Omental fat pad (tissue), 4 donors: ENCODE data around the gene CTU2. TPM values are rescaled to one million over a fixed set of nuclear protein-coding genes. Genes with fewer than 3 reads are reported as not detected.

Experiments
- ATAC-seq: fragments of 150-250 bp; one replicate; pipeline ENCODE4 v1.9.1; 2016; ENCODE audit warnings: mild to moderate bottlenecking, moderate library complexity; ENCODE audit not compliant: low FRiP score
- DNase-seq: peaks from one replicate; pipeline ENCODE4 v3.0.0-alpha.2; 2019; ENCODE audit warnings: low spot score
- total RNA-seq, 4 donors: library from RNA; depleted of rRNA; stranded (reverse); fragments of >200 nt; gene quantifications; one replicate each; pipeline ENCODE4 v1.1.0, GENCODE V29; 2016
- TF ChIP-seq, protein P1 (sequence below), 3 donors: fragments of 450-650 bp; IDR thresholded peaks; one replicate each; pipeline ENCODE4 v1.5.1; 2016 to 2017; ENCODE audit warnings: antibody characterized with exemption in 3 of 3, mild to moderate bottlenecking in 3 of 3, moderate library complexity in 2 of 3

Gene CTU2
- total RNA-seq, 4 donors from 2014 or later = 6.8 to 23.7 (median 10.2) TPM

DNA sequence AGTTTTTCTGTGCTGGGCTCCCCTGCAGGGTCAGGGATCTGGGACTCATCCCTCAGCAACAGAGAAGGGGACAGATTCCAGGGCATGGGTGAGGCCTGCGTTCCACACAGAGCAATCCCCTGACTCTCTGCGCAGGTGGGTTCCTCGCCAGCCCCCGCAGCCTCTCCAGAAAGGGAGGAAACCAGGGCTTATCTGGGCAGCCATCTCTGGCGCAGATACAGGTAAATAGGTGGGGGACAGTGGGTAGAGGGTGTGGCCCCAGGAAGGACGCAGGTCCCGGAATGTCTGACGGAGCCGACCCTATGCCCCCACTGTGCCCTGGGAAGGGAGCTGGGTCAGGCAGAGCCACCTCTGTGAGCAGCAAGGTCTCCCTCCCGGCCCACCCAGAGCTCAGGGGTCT is 55.5 kb downstream of the CTU2 start:
- no peak for ATAC-seq
- TF ChIP-seq, protein P1, sequence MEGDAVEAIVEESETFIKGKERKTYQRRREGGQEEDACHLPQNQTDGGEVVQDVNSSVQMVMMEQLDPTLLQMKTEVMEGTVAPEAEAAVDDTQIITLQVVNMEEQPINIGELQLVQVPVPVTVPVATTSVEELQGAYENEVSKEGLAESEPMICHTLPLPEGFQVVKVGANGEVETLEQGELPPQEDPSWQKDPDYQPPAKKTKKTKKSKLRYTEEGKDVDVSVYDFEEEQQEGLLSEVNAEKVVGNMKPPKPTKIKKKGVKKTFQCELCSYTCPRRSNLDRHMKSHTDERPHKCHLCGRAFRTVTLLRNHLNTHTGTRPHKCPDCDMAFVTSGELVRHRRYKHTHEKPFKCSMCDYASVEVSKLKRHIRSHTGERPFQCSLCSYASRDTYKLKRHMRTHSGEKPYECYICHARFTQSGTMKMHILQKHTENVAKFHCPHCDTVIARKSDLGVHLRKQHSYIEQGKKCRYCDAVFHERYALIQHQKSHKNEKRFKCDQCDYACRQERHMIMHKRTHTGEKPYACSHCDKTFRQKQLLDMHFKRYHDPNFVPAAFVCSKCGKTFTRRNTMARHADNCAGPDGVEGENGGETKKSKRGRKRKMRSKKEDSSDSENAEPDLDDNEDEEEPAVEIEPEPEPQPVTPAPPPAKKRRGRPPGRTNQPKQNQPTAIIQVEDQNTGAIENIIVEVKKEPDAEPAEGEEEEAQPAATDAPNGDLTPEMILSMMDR (IDR thresholded peaks at IDR 0.05) = no peak
- DNase-seq = no peak

DNA sequence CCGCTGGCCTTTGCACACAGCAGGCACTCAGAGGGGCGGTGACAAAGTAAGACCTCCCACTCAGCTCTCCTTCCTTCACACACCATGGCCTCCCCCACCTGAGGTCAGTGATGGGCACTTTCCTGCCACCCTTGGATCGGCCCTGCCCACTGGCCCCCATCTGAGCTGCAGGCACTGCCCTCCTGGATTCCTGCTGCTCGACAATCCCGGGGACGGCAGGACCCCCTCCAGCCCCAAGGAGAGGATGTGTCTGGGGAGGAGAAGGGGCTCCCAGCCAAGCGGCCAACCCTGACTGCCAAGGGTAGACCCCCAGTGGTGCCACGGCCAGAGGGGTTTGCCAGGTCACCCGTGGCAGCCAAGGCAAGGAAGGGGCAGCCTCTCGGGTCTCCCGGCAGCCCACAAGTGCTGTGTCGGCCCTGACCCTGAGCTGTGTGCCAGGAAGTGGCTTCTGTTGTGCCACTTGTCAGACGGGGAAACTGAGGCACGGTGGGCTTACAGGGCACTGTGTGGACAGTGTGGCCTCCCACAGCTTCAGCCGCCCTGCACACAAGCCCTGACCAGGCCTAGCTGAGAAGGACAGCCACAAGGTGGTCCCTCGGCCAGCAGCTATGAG is 56.1 kb downstream of the CTU2 start:
- no peak for DNase-seq
- TF ChIP-seq, protein P1 (IDR thresholded peaks at IDR 0.05) = no peak
- ATAC-seq = no peak

DNA sequence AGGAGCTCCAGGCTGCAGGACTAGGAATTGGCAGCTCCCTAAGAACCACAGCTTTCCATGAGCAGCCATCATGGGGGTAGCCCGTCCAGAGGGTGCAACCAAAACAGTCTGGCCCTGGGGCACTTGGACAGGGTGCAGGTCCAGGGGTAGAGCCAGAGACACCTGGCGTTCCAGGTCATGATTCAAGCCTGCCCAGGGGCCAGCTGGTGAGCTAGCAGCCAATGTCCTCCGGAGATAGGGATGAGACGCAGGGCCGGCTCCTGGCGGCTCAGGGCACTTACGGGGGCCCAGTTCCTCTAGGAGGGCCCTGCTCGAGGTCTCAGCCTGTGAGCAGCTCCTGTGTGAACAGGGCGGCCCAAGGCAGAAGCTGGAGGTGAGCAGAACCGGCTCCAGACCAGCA is 56.6 kb downstream of the CTU2 start:
- ATAC-seq (no peak), DNase-seq (no peak)
- TF ChIP-seq, protein P1 (IDR thresholded peaks at IDR 0.05) = no peak

DNA sequence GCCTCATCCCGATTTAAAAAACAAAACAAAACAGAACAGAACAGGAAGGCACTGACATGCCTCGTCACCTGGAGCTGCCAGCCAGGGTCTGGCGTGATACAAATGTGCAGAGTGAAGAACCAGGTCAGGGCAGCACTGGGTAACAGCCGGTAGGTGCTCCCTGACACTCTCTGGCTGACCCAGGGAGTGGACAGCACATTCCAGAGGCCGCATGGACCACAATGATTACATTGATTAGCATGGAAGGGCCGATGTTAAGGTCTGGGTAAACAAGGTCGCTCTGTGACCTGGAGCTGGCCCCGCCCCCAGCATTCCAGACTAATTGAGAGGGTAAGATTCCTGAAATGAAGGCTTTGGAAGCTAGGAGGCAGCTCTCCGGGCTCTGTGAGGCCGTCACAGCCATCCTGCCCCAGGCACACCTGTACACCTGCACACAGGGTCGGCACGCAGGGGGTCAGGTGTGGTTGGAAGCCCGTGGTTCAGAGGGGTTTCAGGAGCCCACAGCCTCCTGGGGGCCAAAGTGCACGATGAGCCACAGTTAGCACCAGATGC is 57.3 kb downstream of the CTU2 start:
- ATAC-seq (no peak), DNase-seq (no peak)
- TF ChIP-seq, protein P1 (IDR thresholded peaks at IDR 0.05) = no peak

DNA sequence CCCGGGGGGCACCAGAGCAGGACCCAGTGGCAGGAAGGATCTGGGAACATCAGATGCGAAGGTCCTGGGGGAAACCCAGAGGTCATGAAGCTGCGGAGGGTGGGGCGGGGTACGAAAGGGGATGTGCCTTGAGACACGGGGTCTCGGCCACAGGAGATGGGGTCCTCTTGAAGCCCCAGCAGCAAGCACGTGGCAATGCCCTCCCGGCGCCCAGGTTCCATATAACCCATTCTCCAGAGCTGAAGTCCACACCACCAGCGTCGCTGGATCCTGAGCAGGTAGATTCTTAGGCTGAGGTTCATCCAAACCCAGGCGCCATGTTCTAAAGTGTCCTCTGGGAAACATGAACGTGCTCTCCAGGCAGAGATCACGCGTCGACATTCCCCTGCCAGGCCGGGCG is 57.8 kb downstream of the CTU2 start:
- DNase-seq = no peak
- TF ChIP-seq, protein P1 (IDR thresholded peaks at IDR 0.05) = no peak
- ATAC-seq = no peak

DNA sequence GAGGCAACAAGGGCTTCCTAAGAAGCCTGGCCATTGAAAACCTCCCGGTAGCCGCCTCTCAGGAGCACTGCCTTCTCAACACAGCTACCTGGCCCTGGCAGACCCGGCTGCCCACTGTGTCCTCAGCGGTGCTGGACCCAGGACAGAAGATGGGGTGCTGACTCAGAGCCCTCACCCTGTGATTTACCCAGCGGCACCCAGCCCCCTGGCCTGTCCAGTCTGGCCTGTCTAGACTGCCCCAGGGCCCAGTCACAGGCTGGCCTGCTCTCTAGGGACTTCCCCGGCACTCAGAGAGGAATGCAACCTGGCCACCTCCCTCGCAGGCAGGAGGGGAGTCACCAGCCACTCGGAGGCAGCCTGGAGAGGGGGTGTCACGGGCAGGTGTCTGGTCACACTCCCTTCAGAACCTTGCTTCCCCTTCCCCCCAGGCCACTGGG is 58.6 kb downstream of the CTU2 start:
- ATAC-seq (peak; percentile 13), DNase-seq (no peak)
- TF ChIP-seq, protein P1 (IDR thresholded peaks at IDR 0.05) = no peak

Other genes with a start within 250 kb of the CTU2 start
- 10 to 100 TPM; 10.6 to 25.6 (median 17.8) TPM for gene ZC3H18, start 136.1 kb upstream of the CTU2 start, total RNA-seq
- not detected for gene IL17C, start 67.9 kb upstream of the CTU2 start, total RNA-seq
- gene CYBA, start 55.5 kb upstream of the CTU2 start, total RNA-seq = 100 to 1,000 TPM; 174 to 329 (median 245) TPM
- 10 to 100 TPM; 10.9 to 27.5 (median 16.3) TPM for gene MVD, start 43.4 kb upstream of the CTU2 start, total RNA-seq
- gene SNAI3, start 20.0 kb upstream of the CTU2 start, total RNA-seq = 1 to 10 TPM in 2 of 4 donors, under 1 TPM in 2; 0.37 to 2.3 (median 0.99) TPM
- gene RNF166, start 95 bp upstream of the CTU2 start, total RNA-seq = 10 to 100 TPM; 13.5 to 36.4 (median 20.2) TPM
- gene PIEZO1, start 78.7 kb downstream of the CTU2 start, total RNA-seq = 100 to 1,000 TPM; 151 to 315 (median 249) TPM
- 1 to 10 TPM in 2 of 4 donors, under 1 TPM in 2; 0.19 to 3.5 (median 1.6) TPM for gene CDT1, start 97.3 kb downstream of the CTU2 start, total RNA-seq
- 100 to 1,000 TPM in 3 of 4 donors, 10 to 100 TPM in 1; 94.4 to 127 (median 115) TPM for gene APRT, start 105.4 kb downstream of the CTU2 start, total RNA-seq
- gene GALNS, start 150.4 kb downstream of the CTU2 start, total RNA-seq = 10 to 100 TPM; 15.0 to 32.0 (median 23.4) TPM
- gene TRAPPC2L, start 150.6 kb downstream of the CTU2 start, total RNA-seq = 10 to 100 TPM; 25.3 to 49.4 (median 39.7) TPM
- gene PABPN1L, start 160.2 kb downstream of the CTU2 start, total RNA-seq = not detected